Vagina (tissue), 2 donors: ENCODE results near the gene LOXL3. TPM values are rescaled to one million over a fixed set of nuclear protein-coding genes. Genes with fewer than 3 reads are reported as not detected.

Experiments
- DNase-seq, 2 donors: peaks; one replicate each; pipeline ENCODE4 v3.0.0-alpha.2; 2017; ENCODE audit errors: extremely low spot score in 2 of 2
- H3K27ac ChIP-seq: fragments of 200-600 bp; sonication (generic); one replicate; pipeline ENCODE4 v1.5.1; 2019
- H3K27me3 ChIP-seq: fragments of 200-600 bp; sonication (generic); one replicate; pipeline ENCODE4 v1.5.1; 2019
- H3K36me3 ChIP-seq, 2 donors: fragments of 200-600 bp; sonication (generic); one replicate each; pipeline ENCODE4 v1.5.1; 2017 to 2019
- H3K4me1 ChIP-seq: fragments of 200-600 bp; sonication (generic); one replicate; pipeline ENCODE4 v1.5.1; 2019
- H3K4me3 ChIP-seq, 2 donors: fragments of 200-600 bp; sonication (generic); 1 replicate in 1 of 2; 2 replicates in 1 of 2; pipeline ENCODE4 v1.5.1; 2016 to 2019
- H3K9me3 ChIP-seq: fragments of 200-600 bp; sonication (generic); one replicate; pipeline ENCODE4 v1.5.1; 2019
- POLR2A ChIP-seq, 2 donors: fragments of 450-650 bp; IDR thresholded peaks; one replicate each; pipeline ENCODE4 v1.6.1; 2017; ENCODE audit warnings: antibody characterized with exemption in 2 of 2, mild to moderate bottlenecking in 2 of 2, moderate library complexity in 2 of 2
- POLR2AphosphoS5 ChIP-seq, 2 donors: sonication (generic); formaldehyde crosslinking; IDR thresholded peaks; one replicate each; pipeline ENCODE4 v1.9.0; 2017; ENCODE audit warnings: antibody characterized with exemption in 2 of 2, mild to moderate bottlenecking in 2 of 2, low read depth in 1 of 2; ENCODE audit not compliant: insufficient read depth in 1 of 2
- intact Hi-C: fragments of 100-400 bp; cut with DNase I; formaldehyde crosslinking; loops from one replicate; pipeline ENCODE4 v1.15.1; 2023
- total RNA-seq: library from RNA; depleted of rRNA; stranded (reverse); fragments of >200 nt; gene quantifications from one replicate; pipeline ENCODE4 v1.2.3, GENCODE V29; 2016
- TF ChIP-seq, protein P1 (sequence below), 3 experiments: fragments of 450-650 bp in 2 of 3; fragments of 200-600 bp in 1 of 3; sonication (generic) in 1 of 3; IDR thresholded peaks; one replicate each; pipeline ENCODE4 v1.5.1; 2017 to 2019; ENCODE audit warnings: antibody characterized with exemption in 3 of 3, mild to moderate bottlenecking in 2 of 3, moderate library complexity in 2 of 3

Gene LOXL3
- total RNA-seq, 1 donor from 2014 or later = 6.1 TPM

DNA sequence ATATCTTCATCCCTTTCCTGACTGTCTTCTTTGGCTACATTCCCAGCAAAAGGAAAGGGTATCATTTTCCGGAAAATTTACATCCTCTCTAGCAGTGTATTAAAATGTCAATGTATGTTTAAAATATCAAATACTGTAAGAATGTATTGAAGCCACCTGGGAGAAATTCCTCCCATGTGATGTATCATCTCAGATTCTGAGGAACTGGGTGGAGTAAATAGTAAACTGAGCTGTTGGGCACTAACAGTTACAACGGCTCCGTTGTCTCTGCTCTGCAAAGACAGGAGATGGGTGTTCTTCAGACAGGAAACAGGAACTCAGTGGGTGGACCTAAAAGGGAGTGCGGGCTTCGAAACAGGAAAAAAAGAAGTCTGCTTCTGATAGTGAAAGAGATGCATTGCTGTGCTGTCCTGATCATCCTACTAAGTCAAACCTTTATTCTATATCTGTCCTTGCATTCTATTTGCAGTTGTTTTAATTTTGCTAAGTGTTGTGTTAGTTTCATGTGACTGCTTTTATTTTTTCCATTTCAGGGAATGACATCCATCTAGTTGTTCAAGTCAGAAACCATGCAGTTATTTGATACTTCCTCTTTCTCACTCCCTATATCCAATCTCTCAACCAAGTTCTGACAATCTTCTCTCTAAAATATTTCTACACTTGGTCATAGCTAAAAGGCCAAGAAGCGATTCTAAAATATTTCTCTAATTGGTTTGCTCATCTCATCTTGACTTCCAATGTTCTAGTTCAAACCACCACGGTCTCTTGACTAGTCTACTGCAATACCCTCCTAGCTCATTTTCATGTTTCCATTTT lies 20.2 kb upstream of the LOXL3 start:
- TF ChIP-seq, protein P1, sequence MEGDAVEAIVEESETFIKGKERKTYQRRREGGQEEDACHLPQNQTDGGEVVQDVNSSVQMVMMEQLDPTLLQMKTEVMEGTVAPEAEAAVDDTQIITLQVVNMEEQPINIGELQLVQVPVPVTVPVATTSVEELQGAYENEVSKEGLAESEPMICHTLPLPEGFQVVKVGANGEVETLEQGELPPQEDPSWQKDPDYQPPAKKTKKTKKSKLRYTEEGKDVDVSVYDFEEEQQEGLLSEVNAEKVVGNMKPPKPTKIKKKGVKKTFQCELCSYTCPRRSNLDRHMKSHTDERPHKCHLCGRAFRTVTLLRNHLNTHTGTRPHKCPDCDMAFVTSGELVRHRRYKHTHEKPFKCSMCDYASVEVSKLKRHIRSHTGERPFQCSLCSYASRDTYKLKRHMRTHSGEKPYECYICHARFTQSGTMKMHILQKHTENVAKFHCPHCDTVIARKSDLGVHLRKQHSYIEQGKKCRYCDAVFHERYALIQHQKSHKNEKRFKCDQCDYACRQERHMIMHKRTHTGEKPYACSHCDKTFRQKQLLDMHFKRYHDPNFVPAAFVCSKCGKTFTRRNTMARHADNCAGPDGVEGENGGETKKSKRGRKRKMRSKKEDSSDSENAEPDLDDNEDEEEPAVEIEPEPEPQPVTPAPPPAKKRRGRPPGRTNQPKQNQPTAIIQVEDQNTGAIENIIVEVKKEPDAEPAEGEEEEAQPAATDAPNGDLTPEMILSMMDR (IDR thresholded peaks at IDR 0.05) = no peak
- TF ChIP-seq POLR2A (IDR thresholded peaks at IDR 0.05) (no peak), POLR2AphosphoS5 (IDR thresholded peaks at IDR 0.05; ENCODE audit: insufficient read depth in 1 of 2, low read depth in 1 of 2) (no peak)
- Histone ChIP-seq H3K9me3 (no peaks in the 10 kb centered on the region), H3K36me3 (no peaks in the 10 kb centered on the region), H3K4me1 (no peaks in the 10 kb centered on the region), H3K27ac (no peak overlapping the region), H3K4me3 (no peak overlapping the region), H3K27me3 (no peaks in the 10 kb centered on the region)
- DNase-seq = no peak
- intact Hi-C loops = no loop called here

DNA sequence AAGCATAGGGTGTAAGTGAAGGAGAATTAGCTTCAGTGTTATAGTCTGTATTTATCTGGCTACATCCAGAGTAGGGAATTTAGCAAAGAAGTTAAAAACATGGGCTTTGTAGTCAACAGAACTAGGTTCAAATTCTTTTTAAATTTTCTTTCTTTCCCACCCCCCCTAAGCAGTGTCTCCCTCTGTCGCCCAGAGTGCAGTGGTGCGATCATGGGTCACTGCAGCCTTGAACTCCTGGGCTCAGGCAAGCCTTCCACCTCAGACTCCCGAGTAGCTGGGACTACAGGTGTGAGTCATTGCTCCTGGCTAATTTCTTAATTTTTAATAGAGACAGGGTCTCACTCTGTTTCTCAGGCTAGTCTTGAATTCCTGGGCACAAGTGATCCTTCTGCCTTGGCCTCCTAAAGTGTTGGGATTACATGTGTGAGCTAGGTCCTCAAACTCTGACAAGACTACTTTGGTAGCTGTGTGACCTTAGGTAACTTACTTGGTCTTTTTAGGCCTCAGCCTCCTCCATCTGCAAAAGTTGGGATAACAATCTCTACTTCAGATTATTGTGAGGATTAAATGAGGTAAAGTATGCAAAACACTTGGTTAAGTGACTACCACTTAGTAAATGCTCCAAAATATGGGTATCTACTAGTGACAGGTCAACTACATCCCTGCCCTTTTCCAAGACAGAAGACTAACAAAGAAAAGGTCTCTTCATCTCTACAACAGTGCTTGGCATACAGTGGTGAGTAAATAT lies 18.6 kb upstream of the LOXL3 start:
- H3K4me1 ChIP-seq = no peaks in the 10 kb centered on the region
- H3K4me3 ChIP-seq = no peak overlapping the region
- DNase-seq = no peak
- TF ChIP-seq, protein P1 (IDR thresholded peaks at IDR 0.05) = no peak
- TF ChIP-seq POLR2AphosphoS5 (IDR thresholded peaks at IDR 0.05; ENCODE audit: insufficient read depth in 1 of 2, low read depth in 1 of 2) = no peak
- no peak for TF ChIP-seq POLR2A (IDR thresholded peaks at IDR 0.05)
- no peak overlapping the region for H3K27ac ChIP-seq
- intact Hi-C loops = no loop called here
- no peaks in the 10 kb centered on the region for H3K36me3 ChIP-seq
- no peaks in the 10 kb centered on the region for H3K9me3 ChIP-seq
- H3K27me3 ChIP-seq = no peaks in the 10 kb centered on the region

DNA sequence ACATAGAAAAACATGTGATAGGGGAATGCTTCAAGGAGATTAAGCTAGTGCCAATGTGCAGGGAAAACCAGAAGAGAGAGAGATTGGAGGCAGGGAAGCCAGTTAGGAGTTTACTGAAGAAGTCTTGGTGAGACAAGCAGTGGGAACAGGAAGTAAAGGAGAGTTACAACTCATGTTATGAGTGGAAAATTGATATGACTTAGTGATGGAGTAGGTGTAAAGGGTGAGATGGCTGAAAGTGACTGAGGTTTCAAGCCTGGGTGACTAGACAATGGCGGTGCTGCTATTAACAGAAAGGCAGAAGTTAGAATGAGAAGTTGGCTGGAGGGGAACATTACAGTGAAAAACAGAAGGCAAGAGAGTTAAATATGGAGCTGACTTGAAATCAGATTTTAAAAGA lies 17.3 kb upstream of the LOXL3 start:
- no peak for DNase-seq
- no peaks in the 10 kb centered on the region for H3K9me3 ChIP-seq
- intact Hi-C loops = no loop called here
- no peaks in the 10 kb centered on the region for H3K27me3 ChIP-seq
- H3K4me1 ChIP-seq = no peaks in the 10 kb centered on the region
- H3K4me3 ChIP-seq = no peak overlapping the region
- no peak overlapping the region for H3K27ac ChIP-seq
- H3K36me3 ChIP-seq = no peaks in the 10 kb centered on the region
- TF ChIP-seq POLR2A (IDR thresholded peaks at IDR 0.05) = no peak
- TF ChIP-seq, protein P1 (IDR thresholded peaks at IDR 0.05) = no peak

DNA sequence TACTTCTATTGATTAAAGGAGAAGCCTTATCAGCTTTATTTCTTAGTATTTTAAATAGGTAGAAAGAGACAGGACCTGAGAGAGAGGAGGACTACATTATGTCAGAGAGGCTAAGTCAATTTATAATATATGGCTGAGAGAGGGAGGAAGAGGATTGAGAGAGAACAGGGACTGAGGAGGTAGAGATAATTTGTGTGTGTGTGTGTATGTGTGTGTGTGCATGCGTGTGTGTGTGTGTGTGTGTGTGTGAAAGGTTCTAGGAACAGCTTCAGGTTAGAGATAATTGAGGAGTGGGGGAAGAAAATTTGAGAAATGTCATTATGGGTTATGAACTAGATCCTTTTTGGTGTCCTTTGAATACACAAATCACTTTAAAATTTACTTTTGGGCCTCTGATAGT lies 15.9 kb upstream of the LOXL3 start:
- Histone ChIP-seq H3K36me3 (no peaks in the 10 kb centered on the region), H3K27ac (no peak overlapping the region), H3K4me1 (no peaks in the 10 kb centered on the region), H3K27me3 (no peaks in the 10 kb centered on the region), H3K4me3 (no peak overlapping the region), H3K9me3 (no peaks in the 10 kb centered on the region)
- intact Hi-C loops = no loop called here
- no peak for DNase-seq
- TF ChIP-seq, protein P1 (IDR thresholded peaks at IDR 0.05) = no peak
- no peak for TF ChIP-seq POLR2A (IDR thresholded peaks at IDR 0.05)

DNA sequence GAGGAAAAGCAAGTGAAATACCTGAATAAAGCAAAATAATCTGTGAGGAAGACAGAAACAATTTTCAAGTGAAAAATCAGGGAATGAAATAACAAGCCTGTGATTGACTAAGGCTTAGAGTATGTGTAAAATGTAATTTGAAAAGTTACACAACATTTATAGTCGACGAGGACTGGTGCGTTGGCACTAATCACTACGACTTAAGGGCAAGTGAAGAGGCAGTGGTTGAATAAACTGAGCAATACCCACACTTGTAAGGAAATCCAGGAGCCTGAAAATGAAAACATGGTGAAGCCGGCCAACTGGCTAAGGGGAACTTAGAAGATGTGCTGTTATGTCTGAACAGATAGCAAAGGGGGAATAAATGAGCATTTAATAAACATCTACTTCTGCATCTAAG lies 14.1 kb upstream of the LOXL3 start:
- TF ChIP-seq, protein P1 (IDR thresholded peaks at IDR 0.05) = no peak
- no peak for TF ChIP-seq POLR2A (IDR thresholded peaks at IDR 0.05)

More for the DNA sequence above, 14.1 kb upstream of the LOXL3 start:
- H3K4me3 ChIP-seq = no peak overlapping the region
- H3K36me3 ChIP-seq = no peaks in the 10 kb centered on the region
- DNase-seq = no peak
- H3K9me3 ChIP-seq = no peaks in the 10 kb centered on the region
- intact Hi-C loops = no loop called here
- no peak overlapping the region for H3K27ac ChIP-seq
- no peaks in the 10 kb centered on the region for H3K27me3 ChIP-seq
- no peaks in the 10 kb centered on the region for H3K4me1 ChIP-seq
